K562 (cell line): Measurements from ENCODE around the gene NUDT9. TPM values are rescaled to one million over a fixed set of nuclear protein-coding genes. Genes with fewer than 3 reads are reported as not detected.

Source experiments
- ATAC-seq: fragments of 200-7000 bp; cut with Tn5 transposase; 3 replicates; pipeline ENCODE4 v1.9.1; 2020; ENCODE audit warnings: moderate library complexity
- BruUV-seq: library from RNA; stranded (reverse); fragments of 400-500 nt; replicated peaks from 2 replicates; lab custom pipeline; 2021; lab: Mats Ljungman, UMichigan
- CTCF ChIA-PET: fragments of 300-600 bp; formaldehyde crosslinking; extraction: SDS; loops from one replicate; lab custom pipeline; 2021; ENCODE audit warnings: low intra/inter-chr PET ratio; lab: Yijun Ruan, JAX
- POLR2A ChIA-PET: fragments of 300-600, 350-650 bp; sonication (Branson Sonifier 250); formaldehyde crosslinking; extraction: SDS; loops from one replicate; lab custom pipeline; 2021; ENCODE audit warnings: antibody characterized with exemption, inconsistent platforms; lab: Yijun Ruan, JAX
- DNase-seq, 4 experiments: peaks; one replicate each; pipeline versions ENCODE4 v3.0.0 to v3.0.0-alpha.2; 2011 to 2018; ENCODE audit warnings: low spot score in 3 of 4, mixed read lengths in 3 of 4; ENCODE audit errors: extremely low read depth in 1 of 4
- FAIRE-seq: peaks from 2 replicates; lab custom pipeline; 2011; peaks lifted over from hg19 to GRCh38; lab: Jason Lieb, UNC
- H2AFZ ChIP-seq: 2 replicates; pipeline ENCODE4 v1.6.0; 2011; ENCODE audit warnings: low read depth, low read length, control low read depth, inconsistent platforms
- H3K27ac ChIP-seq: fragments of 200-600 bp; 3 replicates; pipeline ENCODE4 v1.8.0; 2011; ENCODE audit warnings: low read depth, mild to moderate bottlenecking, control low read depth, inconsistent platforms, low read length, moderate library complexity, mixed read lengths; ENCODE audit errors: extremely low read depth
- H3K27me3 ChIP-seq, 2 experiments: fragments of 300-600 bp in 1 of 2; 2 replicates in 1 of 2; 3 replicates in 1 of 2; pipeline versions ENCODE4 v1.6.0 to v1.8.0; 2011; ENCODE audit warnings: inconsistent platforms in 2 of 2, low read length in 2 of 2, mild to moderate bottlenecking in 1 of 2, mixed read lengths in 1 of 2, moderate library complexity in 1 of 2; ENCODE audit not compliant: control insufficient read depth in 2 of 2, insufficient read depth in 2 of 2
- H3K36me3 ChIP-seq: fragments of 300-600 bp; 3 replicates; pipeline ENCODE4 v1.8.0; 2011; ENCODE audit warnings: mild to moderate bottlenecking, low read length, inconsistent platforms; ENCODE audit not compliant: control insufficient read depth, insufficient read depth
- H3K4me1 ChIP-seq, 2 experiments: fragments of 200-600 bp in 1 of 2; replicated peaks in 1 of 2; 2 replicates in 1 of 2; 3 replicates in 1 of 2; pipeline versions ENCODE4 v1.5.1 to v1.8.0; 2011; ENCODE audit warnings: inconsistent platforms in 2 of 2, low read length in 2 of 2, mild to moderate bottlenecking in 1 of 2, mixed read lengths in 1 of 2, moderate library complexity in 1 of 2; ENCODE audit not compliant: control insufficient read depth in 2 of 2, insufficient read depth in 2 of 2
- H3K4me2 ChIP-seq: 2 replicates; pipeline ENCODE4 v1.6.1; 2011; ENCODE audit warnings: low read length, control low read depth, inconsistent platforms, mixed read lengths; ENCODE audit not compliant: insufficient read depth
- H3K4me3 ChIP-seq: fragments of 200-600 bp; sonication (generic), shearing (Covaris generic); 2 replicates; pipeline ENCODE4 v1.5.1; 2016; ENCODE audit warnings: control low read depth, inconsistent platforms
- H3K79me2 ChIP-seq: fragments of 200-600 bp; 3 replicates; pipeline ENCODE4 v1.8.0; 2011; ENCODE audit warnings: low read length, inconsistent platforms; ENCODE audit not compliant: control insufficient read depth, insufficient read depth
- H3K9ac ChIP-seq, 2 experiments: 2 replicates each; pipeline versions ENCODE4 v1.6.0 to v1.6.1; 2011; ENCODE audit warnings: low read depth in 2 of 2, low read length in 2 of 2, control low read depth in 1 of 2, inconsistent platforms in 1 of 2, mild to moderate bottlenecking in 1 of 2, mixed read lengths in 1 of 2; ENCODE audit not compliant: insufficient read depth in 1 of 2
- H3K9me1 ChIP-seq: one replicate; pipeline ENCODE4 v1.6.0; 2011; ENCODE audit warnings: inconsistent platforms, mild to moderate bottlenecking, low read length, moderate library complexity; ENCODE audit not compliant: control insufficient read depth, insufficient read depth
- H3K9me3 ChIP-seq: replicated peaks from 2 replicates; pipeline ENCODE4 v1.5.1; 2011; ENCODE audit warnings: low read depth, low read length, inconsistent platforms; ENCODE audit not compliant: control insufficient read depth, insufficient read depth
- H4K20me1 ChIP-seq: replicated peaks from 2 replicates; pipeline ENCODE4 v1.6.1; 2011; ENCODE audit warnings: low read length, inconsistent platforms, mixed read lengths; ENCODE audit not compliant: control insufficient read depth, insufficient read depth
- PBX2 ChIP-seq, 2 experiments: IDR thresholded peaks in 1 of 2; conservative IDR thresholded peaks in 1 of 2; 2 replicates each; pipeline ENCODE4 v1.6.1; 2016; ENCODE audit warnings: low read depth in 2 of 2, mild to moderate bottlenecking in 1 of 2, missing compliant biosample characterization in 1 of 2, missing genetic modification characterization in 1 of 2, moderate library complexity in 1 of 2
- RBM14 ChIP-seq: fragments of 200-400 bp; formaldehyde crosslinking; IDR thresholded peaks from 2 replicates; pipeline ENCODE4 v1.6.1; 2018; ENCODE audit warnings: low read depth, mild to moderate bottlenecking, low read length, moderate library complexity, borderline replicate concordance; ENCODE audit not compliant: insufficient read depth
- WGBS: fragments of 100-300 bp; shearing (Covaris generic); methylation state at CpG from one replicate; pipeline ENCODE4 v1.1.6; 2016; ENCODE audit warnings: low coverage, mixed read lengths; ENCODE audit not compliant: insufficient coverage; ENCODE audit errors: missing lambda C conversion rate; 5-methylcytosine and 5-hydroxymethylcytosine counted together
- in situ Hi-C: fragments of 300-500 bp; cut with MboI; formaldehyde crosslinking; loops from 4 replicates; pipeline ENCODE4 v1.15.0; 2018; ENCODE audit warnings: inconsistent platforms, mixed read lengths
- intact Hi-C: fragments of 100-400 bp; cut with micrococcal nuclease; formaldehyde crosslinking; loops from 2 replicates; pipeline ENCODE4 v1.14.2; 2022
- polyA plus RNA-seq, 8 experiments: library from polyadenylated mRNA; depleted of rRNA in 4 of 8; stranded (reverse) in 5 of 8; unstranded in 3 of 8; fragments of >200 nt; fragmentation: Nextera tagmentation in 2 of 8; fragmentation: Illumina TruSeq in 1 of 8; extraction: Ambion mirVana in 2 of 8; extraction: Trizol in 1 of 8; gene quantifications; 2 replicates each; pipeline versions ENCODE4 v1.2.1 to v1.2.3, GENCODE V29; 2011 to 2014; ENCODE audit warnings: inconsistent platforms in 1 of 8, missing spikeins in 1 of 8
- total RNA-seq, 7 experiments: library from RNA; depleted of rRNA in 6 of 7; stranded (reverse); fragments of >200 nt in 6 of 7; fragmentation: Illumina TruSeq in 2 of 7; extraction: Trizol in 2 of 7; gene quantifications; 2 replicates each; pipeline versions ENCODE4 v1.2.1 to v1.2.3, GENCODE V29; 2011 to 2021; ENCODE audit warnings: low replicate concordance in 1 of 7
- TF ChIP-seq, protein P1 (sequence below): sonication (generic); formaldehyde crosslinking; IDR thresholded peaks from 2 replicates; pipeline ENCODE4 v1.8.1; 2023; ENCODE audit warnings: mild to moderate bottlenecking, missing genetic modification reagents

The NUDT9 gene
- total and polyA plus RNA-seq, 9 of the 15 experiments (the other 6 are each of a cell fraction or from before 2014, with no cell fraction given), result 8.5 to 20.8 (median 18.0) TPM

DNA sequence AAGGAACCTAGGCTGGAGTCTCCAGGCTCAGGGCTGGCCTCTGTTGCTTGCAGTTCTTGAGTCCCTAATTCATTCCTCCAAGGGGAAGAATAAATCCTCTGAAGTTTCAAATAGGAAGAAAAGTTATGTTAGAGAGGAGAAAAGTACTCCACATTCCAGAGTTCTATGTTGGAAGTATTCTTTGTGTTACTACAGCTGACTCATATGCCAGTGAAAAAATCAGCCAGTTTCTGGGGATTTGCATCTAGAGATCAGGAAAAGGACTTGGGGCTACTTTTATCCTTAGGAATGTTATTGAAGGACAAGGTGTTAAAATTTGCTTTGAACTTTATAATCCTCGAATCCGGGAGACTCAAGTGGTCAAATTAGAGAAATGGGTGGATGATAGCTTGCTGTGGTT is 11.7 kb upstream of the NUDT9 start:
- ATAC-seq (no peak; the same call in 2 of the 3 replicates), DNase-seq (no peak), FAIRE-seq (no peak)
- no peaks in the 10 kb centered on the region for H3K9me1 ChIP-seq
- H3K4me2 ChIP-seq, result no peak overlapping the region
- no peak overlapping the region for H2AFZ ChIP-seq
- in situ Hi-C loops (no loop called here), intact Hi-C loops (no loop called here)
- CTCF ChIA-PET, result no interaction called here
- no TSS peak for BruUV-seq
- H4K20me1 ChIP-seq, result no peaks in the 10 kb centered on the region
- H3K79me2 ChIP-seq, result no peaks in the 10 kb centered on the region
- H3K9me3 ChIP-seq, result no peaks in the 10 kb centered on the region
- no peaks in the 10 kb centered on the region for H3K36me3 ChIP-seq
- H3K27ac ChIP-seq, result no peak overlapping the region
- peaks cover 0 to 3% of the 10 kb centered on the region in 2 experiments; a peak in 3 of 5 replicates for H3K4me1 ChIP-seq
- POLR2A ChIA-PET, result interaction anchor here (1.3 kb wide), 1 partner anchor 9 kb away, joined by 3 read pairs; no protein-coding TSS in a partner anchor
- no peak overlapping the region for H3K4me3 ChIP-seq
- H3K9ac ChIP-seq, result no peak overlapping the region
- H3K27me3 ChIP-seq, result no peaks in the 10 kb centered on the region; a peak in 2 of 5 replicates
- TF ChIP-seq PBX2 (CRISPR knock-in tag; IDR thresholded peaks at IDR 0.05; ENCODE audit: low read depth) (no peak), PBX2 (tag; conservative IDR thresholded peaks at IDR 0.05; ENCODE audit: low read depth) (no peak)
- 11% methylated on average over 2 of the region's 2 CpGs for WGBS

DNA sequence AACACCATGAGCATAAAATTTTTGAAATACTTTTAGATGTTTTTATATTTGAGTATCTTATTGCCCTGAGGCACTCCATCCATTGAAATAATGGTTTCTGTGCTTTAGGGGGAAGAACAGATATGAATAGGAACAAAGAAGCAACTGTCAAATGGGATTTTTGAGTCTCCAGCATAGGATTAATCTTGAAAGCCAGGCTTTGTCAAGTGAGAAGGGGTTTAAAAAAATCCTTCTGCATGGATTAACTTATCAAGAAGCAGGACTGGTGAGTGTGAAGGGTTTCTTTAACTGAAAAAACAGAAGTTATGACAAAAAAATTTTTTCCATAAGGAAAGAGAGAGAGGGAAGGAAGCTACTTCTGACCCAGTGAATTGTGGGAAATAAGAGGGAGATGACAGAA is 7.6 kb upstream of the NUDT9 start:
- H3K9me1 ChIP-seq, result no peaks in the 10 kb centered on the region
- DNase-seq (no peak), ATAC-seq (no peak), FAIRE-seq (no peak)
- H3K79me2 ChIP-seq, result no peaks in the 10 kb centered on the region
- no peak overlapping the region for H3K4me3 ChIP-seq
- in situ Hi-C loops, result no loop called here
- H3K4me2 ChIP-seq, result no peak overlapping the region
- no peaks in the 10 kb centered on the region for H3K36me3 ChIP-seq
- ChIA-PET CTCF (no interaction called here), POLR2A (no interaction called here)
- H3K27ac ChIP-seq, result no peak overlapping the region
- H4K20me1 ChIP-seq, result no peaks in the 10 kb centered on the region
- no peaks in the 10 kb centered on the region for H3K9me3 ChIP-seq
- no peaks in the 10 kb centered on the region; a peak in 1 of 5 replicates for H3K27me3 ChIP-seq
- no peak overlapping the region for H3K9ac ChIP-seq
- no TSS peak for BruUV-seq
- intact Hi-C loops, result no loop called here
- H2AFZ ChIP-seq, result no peak overlapping the region
- H3K4me1 ChIP-seq, result peaks cover 0 to 2% of the 10 kb centered on the region in 2 experiments; a peak in 3 of 5 replicates
- TF ChIP-seq RBM14, result no peak
- TF ChIP-seq, protein P1, sequence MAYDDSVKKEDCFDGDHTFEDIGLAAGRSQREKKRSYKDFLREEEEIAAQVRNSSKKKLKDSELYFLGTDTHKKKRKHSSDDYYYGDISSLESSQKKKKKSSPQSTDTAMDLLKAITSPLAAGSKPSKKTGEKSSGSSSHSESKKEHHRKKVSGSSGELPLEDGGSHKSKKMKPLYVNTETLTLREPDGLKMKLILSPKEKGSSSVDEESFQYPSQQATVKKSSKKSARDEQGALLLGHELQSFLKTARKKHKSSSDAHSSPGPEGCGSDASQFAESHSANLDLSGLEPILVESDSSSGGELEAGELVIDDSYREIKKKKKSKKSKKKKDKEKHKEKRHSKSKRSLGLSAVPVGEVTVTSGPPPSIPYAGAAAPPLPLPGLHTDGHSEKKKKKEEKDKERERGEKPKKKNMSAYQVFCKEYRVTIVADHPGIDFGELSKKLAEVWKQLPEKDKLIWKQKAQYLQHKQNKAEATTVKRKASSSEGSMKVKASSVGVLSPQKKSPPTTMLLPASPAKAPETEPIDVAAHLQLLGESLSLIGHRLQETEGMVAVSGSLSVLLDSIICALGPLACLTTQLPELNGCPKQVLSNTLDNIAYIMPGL (CRISPR knock-in tag), result no peak
